ENCODE measurements around the gene PARD3B.
A peak's percentile ranks its signal among the peaks of the same experiment; 100 is the strongest.

- peak; percentile 31 to 74 (median 48) for TF ChIP-seq CTCF (IDR thresholded peaks at IDR 0.05)
- peak in 1 of 2 donors; percentile 79 for TF ChIP-seq POLR2AphosphoS5 (IDR thresholded peaks at IDR 0.05; ENCODE audit: insufficient read depth in 1 of 2, low read depth in 1 of 2)
These were observed 146.7 kb downstream of the PARD3B start for GRCh38 chr2:204691911-204692510.
